NCI-H526 (cell line): ENCODE measurements around the gene OSBPL2.

Experiments used
- DNase-seq, 2 experiments: peaks; one replicate each; lab custom pipeline; 2025; lab: John Stamatoyannopoulos, UW

OSBPL2 gene

DNA sequence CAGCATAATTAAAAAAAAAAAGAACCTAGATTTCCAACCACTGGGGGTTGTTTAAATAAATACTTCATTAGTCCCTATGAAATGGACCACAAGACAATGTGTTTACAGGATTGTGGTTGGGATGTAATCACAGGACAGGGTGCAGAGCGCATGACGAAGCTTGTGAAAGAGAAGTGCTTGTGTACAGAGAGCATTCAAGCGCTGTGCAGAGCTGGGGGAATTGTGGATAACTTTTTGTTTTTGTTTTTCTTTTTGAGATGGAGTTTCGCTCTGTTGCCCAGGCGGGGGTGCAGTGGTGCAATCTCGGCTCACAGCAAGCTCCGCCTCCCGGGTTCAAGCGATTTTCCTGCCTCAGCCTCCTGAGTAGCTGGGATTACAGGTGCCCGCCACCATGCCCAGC, 106.5 kb downstream of the OSBPL2 start:
- DNase-seq, result no peak
